ENCODE data around the gene AUP1.
"Not testable (repeated sequence)": the region's sequence is repeated elsewhere in the genome, so short reads cannot be mapped to it uniquely, and the experiment has no call there.

The AUP1 gene

GRCh38 chr2:74495440-74495839 lies 34.1 kb downstream of the AUP1 start:
- in situ Hi-C loops (cut with MboI; ENCODE audit: low pct_unique_long_range_greater_than_20kb, low sequenced_read_pairs, unreplicated experiment) = loop anchor here (25.0 kb wide), 1 partner anchor 92 kb away; no protein-coding TSS in a partner anchor
- no peak for DNase-seq (ENCODE audit: low spot score)
- TF ChIP-seq, protein P1, sequence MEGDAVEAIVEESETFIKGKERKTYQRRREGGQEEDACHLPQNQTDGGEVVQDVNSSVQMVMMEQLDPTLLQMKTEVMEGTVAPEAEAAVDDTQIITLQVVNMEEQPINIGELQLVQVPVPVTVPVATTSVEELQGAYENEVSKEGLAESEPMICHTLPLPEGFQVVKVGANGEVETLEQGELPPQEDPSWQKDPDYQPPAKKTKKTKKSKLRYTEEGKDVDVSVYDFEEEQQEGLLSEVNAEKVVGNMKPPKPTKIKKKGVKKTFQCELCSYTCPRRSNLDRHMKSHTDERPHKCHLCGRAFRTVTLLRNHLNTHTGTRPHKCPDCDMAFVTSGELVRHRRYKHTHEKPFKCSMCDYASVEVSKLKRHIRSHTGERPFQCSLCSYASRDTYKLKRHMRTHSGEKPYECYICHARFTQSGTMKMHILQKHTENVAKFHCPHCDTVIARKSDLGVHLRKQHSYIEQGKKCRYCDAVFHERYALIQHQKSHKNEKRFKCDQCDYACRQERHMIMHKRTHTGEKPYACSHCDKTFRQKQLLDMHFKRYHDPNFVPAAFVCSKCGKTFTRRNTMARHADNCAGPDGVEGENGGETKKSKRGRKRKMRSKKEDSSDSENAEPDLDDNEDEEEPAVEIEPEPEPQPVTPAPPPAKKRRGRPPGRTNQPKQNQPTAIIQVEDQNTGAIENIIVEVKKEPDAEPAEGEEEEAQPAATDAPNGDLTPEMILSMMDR (IDR thresholded peaks at IDR 0.05; ENCODE audit: extremely low read depth, insufficient read depth, missing control alignments) = no peak

DNA sequence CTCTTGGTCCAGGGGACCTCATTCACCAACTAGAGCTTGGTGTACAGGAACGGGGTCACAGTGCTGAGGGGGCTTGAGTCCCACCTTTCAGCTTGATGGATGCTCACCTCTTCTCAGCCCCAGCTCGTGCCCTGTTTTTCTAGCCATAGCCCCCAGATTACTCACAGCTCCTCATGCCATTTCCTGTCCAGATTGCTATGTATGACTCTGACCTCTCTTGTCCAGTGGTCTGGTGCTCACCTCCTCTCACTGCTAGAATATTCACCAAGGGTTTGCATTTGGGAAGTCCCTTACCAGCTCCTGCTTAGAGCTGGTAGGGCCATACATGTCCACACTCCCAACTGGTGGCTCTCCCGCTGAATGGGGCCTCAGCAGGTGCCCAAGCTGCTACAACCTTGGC lies 36.0 kb downstream of the AUP1 start:
- no peak for DNase-seq (ENCODE audit: low spot score)
- TF ChIP-seq, protein P1 (IDR thresholded peaks at IDR 0.05; ENCODE audit: extremely low read depth, insufficient read depth, missing control alignments) = no peak
- in situ Hi-C loops (cut with MboI; ENCODE audit: low pct_unique_long_range_greater_than_20kb, low sequenced_read_pairs, unreplicated experiment) = loop anchor here (25.0 kb wide), 1 partner anchor 94 kb away; no protein-coding TSS in a partner anchor

GRCh38 chr2:74491648-74492544 lies 37.6 kb downstream of the AUP1 start:
- in situ Hi-C loops (cut with MboI; ENCODE audit: low pct_unique_long_range_greater_than_20kb, low sequenced_read_pairs, unreplicated experiment) = loop anchor here (25.0 kb wide), 1 partner anchor 95 kb away; no protein-coding TSS in a partner anchor
- DNase-seq (ENCODE audit: low spot score) = no peak
- TF ChIP-seq, protein P1 (IDR thresholded peaks at IDR 0.05; ENCODE audit: extremely low read depth, insufficient read depth, missing control alignments) = no peak

GRCh38 chr2:74489906-74490305 lies 39.6 kb downstream of the AUP1 start:
- no peak for DNase-seq (ENCODE audit: low spot score)
- in situ Hi-C loops (cut with MboI; ENCODE audit: low pct_unique_long_range_greater_than_20kb, low sequenced_read_pairs, unreplicated experiment) = loop anchor here (25.0 kb wide), 1 partner anchor 97 kb away; no protein-coding TSS in a partner anchor
- TF ChIP-seq, protein P1 (IDR thresholded peaks at IDR 0.05; ENCODE audit: extremely low read depth, insufficient read depth, missing control alignments) = no peak

DNA sequence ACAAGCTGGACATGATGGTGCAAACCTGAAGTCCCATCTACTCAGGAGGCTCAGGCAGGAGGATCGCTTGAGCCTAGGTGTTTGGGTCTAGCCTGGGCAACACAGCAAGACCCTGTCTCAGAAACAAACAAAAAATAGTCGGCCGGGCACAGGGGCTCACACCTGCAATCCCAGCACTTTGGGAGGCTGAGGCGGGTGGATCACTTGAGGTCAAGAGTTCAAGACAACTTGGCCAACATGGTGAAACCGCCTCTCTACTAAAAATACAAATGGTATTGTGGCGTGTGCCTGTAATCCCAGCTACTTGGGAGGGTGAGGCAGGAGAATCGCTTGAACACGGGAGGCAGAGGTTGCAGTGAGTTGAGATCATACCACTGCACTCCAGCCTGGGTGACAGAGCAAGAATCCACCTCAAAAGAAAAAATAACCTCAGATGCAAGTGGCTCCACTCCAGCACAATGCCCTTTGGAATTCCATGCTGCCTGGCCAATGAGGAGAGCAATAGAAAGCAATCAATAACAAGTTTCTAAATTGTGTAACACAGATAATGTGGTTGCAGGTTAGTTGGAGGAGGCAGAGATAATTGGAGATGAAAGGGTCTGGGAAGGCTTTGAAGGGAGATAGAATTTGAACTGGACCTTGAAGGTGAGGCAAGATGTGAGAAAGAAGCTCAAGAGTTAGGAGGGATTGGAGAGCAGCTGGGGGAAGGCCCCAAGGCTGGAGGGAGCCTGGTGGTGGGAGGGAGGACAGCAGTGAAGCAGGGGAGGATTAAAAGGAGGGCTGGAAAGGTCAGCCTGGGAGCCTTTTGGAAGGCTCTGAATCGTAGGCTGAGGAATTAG lies 40.6 kb downstream of the AUP1 start:
- TF ChIP-seq, protein P1 (IDR thresholded peaks at IDR 0.05; ENCODE audit: extremely low read depth, insufficient read depth, missing control alignments) = no peak
- in situ Hi-C loops (cut with MboI; ENCODE audit: low pct_unique_long_range_greater_than_20kb, low sequenced_read_pairs, unreplicated experiment) = loop anchor here (25.0 kb wide), 1 partner anchor 98 kb away; no protein-coding TSS in a partner anchor
- DNase-seq (ENCODE audit: low spot score) = no peak

DNA sequence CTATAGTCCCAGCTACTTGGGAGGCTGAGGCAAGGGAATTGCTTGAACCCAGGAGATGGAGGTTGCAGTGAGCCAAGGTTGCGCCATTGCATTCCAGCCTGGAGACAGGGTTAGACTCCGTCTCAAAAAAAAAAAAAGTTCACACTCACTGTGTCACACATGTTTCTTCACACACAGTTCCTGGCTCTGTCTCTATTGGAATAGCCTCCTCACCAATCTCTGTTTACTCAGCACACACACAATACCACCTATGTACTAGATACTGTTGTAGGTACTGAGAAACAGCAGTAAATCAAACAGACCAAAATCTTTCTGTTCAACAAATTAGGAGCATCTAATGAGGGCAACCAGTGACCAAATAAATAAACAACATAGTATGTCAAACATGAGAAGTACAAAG lies 43.4 kb downstream of the AUP1 start:
- in situ Hi-C loops (cut with MboI; ENCODE audit: low pct_unique_long_range_greater_than_20kb, low sequenced_read_pairs, unreplicated experiment) = loop anchor here (25.0 kb wide), 1 partner anchor 101 kb away; no protein-coding TSS in a partner anchor
- TF ChIP-seq, protein P1 (IDR thresholded peaks at IDR 0.05; ENCODE audit: extremely low read depth, insufficient read depth, missing control alignments) = no peak
- no peak for DNase-seq (ENCODE audit: low spot score)

DNA sequence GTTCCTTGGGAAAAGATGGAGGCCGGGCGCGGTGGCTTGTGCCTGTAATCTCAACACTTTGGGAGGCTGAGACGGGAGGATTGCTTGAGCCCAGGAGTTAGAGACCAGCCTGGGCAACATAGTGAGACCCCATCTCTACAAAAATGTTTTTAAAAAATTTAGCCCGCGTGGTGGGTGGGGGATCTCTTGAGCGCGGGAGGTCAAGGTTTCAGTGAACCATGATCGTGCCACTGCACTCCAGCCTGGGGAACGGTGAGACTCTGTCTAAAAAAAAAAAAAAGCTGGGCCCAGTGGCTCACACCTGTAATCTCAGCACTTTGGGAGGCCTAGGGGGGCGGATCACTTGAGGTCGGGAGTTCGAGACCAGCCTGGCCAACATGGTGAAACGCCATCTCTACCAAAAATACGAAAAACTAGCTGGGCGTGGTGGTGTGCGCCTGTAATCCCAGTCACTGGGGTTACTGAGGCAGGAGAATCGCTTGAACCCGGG lies 45.8 kb downstream of the AUP1 start:
- in situ Hi-C loops (cut with MboI; ENCODE audit: low pct_unique_long_range_greater_than_20kb, low sequenced_read_pairs, unreplicated experiment) = loop anchor here (25.0 kb wide), 1 partner anchor 104 kb away; no protein-coding TSS in a partner anchor
- DNase-seq (ENCODE audit: low spot score) = not testable (repeated sequence)
